CD4-positive, alpha-beta T cell (primary cell): ENCODE data around the gene TJP1. TPM values are rescaled to one million over a fixed set of nuclear protein-coding genes. Genes with fewer than 3 reads are reported as not detected.

Experiments used
- ATAC-seq: fragments of 200-7000 bp; cut with Tn5 transposase; one replicate; pipeline ENCODE4 v1.10.0; 2022; ENCODE audit warnings: mild to moderate bottlenecking; ENCODE audit not compliant: poor library complexity
- CTCF ChIA-PET: fragments of 350-600 bp; sonication (Branson Sonifier 250); formaldehyde crosslinking; loops from one replicate; lab custom pipeline; 2021; ENCODE audit warnings: antibody characterized with exemption, inconsistent platforms; lab: Charles Lee
- POLR2A ChIA-PET: fragments of 350-600 bp; sonication (Branson Sonifier 250); formaldehyde crosslinking; loops from one replicate; lab custom pipeline; 2021; ENCODE audit warnings: antibody characterized with exemption, inconsistent platforms; lab: Charles Lee
- DNase-seq, 14 experiments: peaks; one replicate each; pipeline ENCODE4 v3.0.0-alpha.2; 2013 to 2020; ENCODE audit warnings: mixed read lengths in 2 of 14
- H3K27ac ChIP-seq, 2 donors: one replicate each; pipeline versions ENCODE4 v1.5.1 to v1.7.0; 2013; ENCODE audit warnings: low read length in 2 of 2, low read depth in 1 of 2, mild to moderate bottlenecking in 1 of 2
- H3K27me3 ChIP-seq, 2 experiments: 1 replicate in 1 of 2; 2 replicates in 1 of 2; pipeline versions ENCODE4 v1.6.1 to v1.7.0; 2013; ENCODE audit warnings: low read length in 2 of 2, control low read depth in 1 of 2, mild to moderate bottlenecking in 1 of 2, moderate library complexity in 1 of 2; ENCODE audit not compliant: insufficient read depth in 2 of 2, control insufficient read depth in 1 of 2
- H3K36me3 ChIP-seq: one replicate; pipeline ENCODE4 v1.6.1; 2013; ENCODE audit warnings: low read length, control low read depth; ENCODE audit not compliant: insufficient read depth
- H3K4me1 ChIP-seq: one replicate; pipeline ENCODE4 v1.6.1; 2013; ENCODE audit warnings: low read length, control low read depth; ENCODE audit not compliant: insufficient read depth
- H3K4me3 ChIP-seq: one replicate; pipeline ENCODE4 v1.5.1; 2013; ENCODE audit warnings: mild to moderate bottlenecking, low read length, moderate library complexity
- H3K9me3 ChIP-seq, 2 experiments: 1 replicate in 1 of 2; 2 replicates in 1 of 2; pipeline versions ENCODE4 v1.6.1 to v1.7.0; 2013; ENCODE audit warnings: low read length in 2 of 2, mild to moderate bottlenecking in 2 of 2, control low read depth in 1 of 2, moderate library complexity in 1 of 2; ENCODE audit not compliant: control insufficient read depth in 1 of 2, insufficient read depth in 1 of 2
- H3K27ac Mint-ChIP-seq: one replicate; pipeline ENCODE4 v1.8.0; 2020; ENCODE audit warnings: mixed read lengths
- H3K27me3 Mint-ChIP-seq: one replicate; pipeline ENCODE4 v1.8.0; 2021; ENCODE audit warnings: mixed read lengths
- H3K36me3 Mint-ChIP-seq: one replicate; pipeline ENCODE4 v1.8.0; 2021; ENCODE audit warnings: low read depth, mixed read lengths
- H3K4me1 Mint-ChIP-seq: one replicate; pipeline ENCODE4 v1.8.0; 2021; ENCODE audit warnings: low read depth, mixed read lengths
- H3K4me3 Mint-ChIP-seq: one replicate; pipeline ENCODE4 v1.8.0; 2020; ENCODE audit warnings: mild to moderate bottlenecking, mixed read lengths
- H3K9me3 Mint-ChIP-seq: one replicate; pipeline ENCODE4 v1.8.0; 2020; ENCODE audit warnings: mixed read lengths
- CTCF ChIP-seq: fragments of 200-600 bp; IDR thresholded peaks from one replicate; pipeline ENCODE4 v1.8.0; 2022; ENCODE audit warnings: antibody characterized with exemption, mild to moderate bottlenecking
- intact Hi-C, 2 experiments: fragments of 100-400 bp; cut with DNase I in 1 of 2; cut with micrococcal nuclease in 1 of 2; formaldehyde crosslinking; loops; one replicate each; pipeline versions ENCODE4 v1.15.1 to v1.9.0; 2023 to 2025; cut with DNase I, micrococcal nuclease
- total RNA-seq, 174 experiments: library from RNA in 2 of 174; stranded (reverse) in 2 of 174; gene quantifications; one replicate each; pipeline ENCODE4 v1.2.3 and lab custom pipeline; 2021 to 2026

The TJP1 gene
- total RNA-seq, 2 experiments from 2014 or later, result not detected

GRCh38 chr15:29863438-29863837 is 41.2 kb upstream of the TJP1 start:
- ChIA-PET CTCF (no interaction called here), POLR2A (no interaction called here)
- Histone ChIP-seq H3K27me3 (peaks cover 2% of the 10 kb centered on the region in 2 experiments), H3K4me1 (no peaks in the 10 kb centered on the region), H3K9me3 (no peaks in the 10 kb centered on the region), H3K36me3 (no peaks in the 10 kb centered on the region), H3K4me3 (no peak overlapping the region), H3K27ac (no peak overlapping the region)
- no peaks in the 10 kb centered on the region for H3K36me3 Mint-ChIP-seq
- no peak overlapping the region for H3K27ac Mint-ChIP-seq
- DNase-seq, result no peak
- intact Hi-C loops, result no loop called here
- ATAC-seq, result no peak
- no peak for TF ChIP-seq CTCF
- H3K4me3 Mint-ChIP-seq, result no peak overlapping the region
- no peaks in the 10 kb centered on the region for H3K4me1 Mint-ChIP-seq
- H3K9me3 Mint-ChIP-seq, result no peaks in the 10 kb centered on the region
- peaks cover 55% of the 10 kb centered on the region for H3K27me3 Mint-ChIP-seq

DNA sequence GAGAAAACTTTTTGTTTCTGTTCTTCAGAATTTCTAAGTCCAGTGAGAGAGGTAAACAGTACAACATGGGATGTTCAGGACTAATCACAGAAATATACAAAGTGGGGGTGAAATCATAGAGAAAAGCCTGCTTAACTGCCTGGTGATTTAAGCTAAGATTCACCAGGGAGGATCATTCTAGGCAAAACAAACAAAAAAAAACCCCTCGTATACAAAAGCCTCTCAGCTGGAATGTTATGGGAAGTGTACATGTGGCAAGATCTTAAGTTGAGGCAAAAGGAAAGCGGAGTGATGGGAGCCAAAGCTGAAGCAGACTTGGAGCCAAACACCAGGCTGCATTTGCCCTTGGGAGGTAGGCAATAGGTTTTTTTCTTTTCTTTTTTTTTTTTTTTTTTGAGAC is 40.0 kb upstream of the TJP1 start:
- TF ChIP-seq CTCF, result no peak
- H3K27ac Mint-ChIP-seq, result no peak overlapping the region
- no peaks in the 10 kb centered on the region for H3K9me3 Mint-ChIP-seq
- Histone ChIP-seq H3K4me3 (no peak overlapping the region), H3K36me3 (no peaks in the 10 kb centered on the region), H3K27ac (no peak overlapping the region), H3K9me3 (no peaks in the 10 kb centered on the region), H3K27me3 (peaks cover 0 to 2% of the 10 kb centered on the region in 2 experiments), H3K4me1 (no peaks in the 10 kb centered on the region)
- ATAC-seq, result no peak
- DNase-seq, result no peak
- intact Hi-C loops, result no loop called here
- H3K36me3 Mint-ChIP-seq, result no peaks in the 10 kb centered on the region
- no peaks in the 10 kb centered on the region for H3K4me1 Mint-ChIP-seq
- no peak overlapping the region for H3K4me3 Mint-ChIP-seq
- peaks cover 52% of the 10 kb centered on the region for H3K27me3 Mint-ChIP-seq
- ChIA-PET CTCF (no interaction called here), POLR2A (no interaction called here)

DNA sequence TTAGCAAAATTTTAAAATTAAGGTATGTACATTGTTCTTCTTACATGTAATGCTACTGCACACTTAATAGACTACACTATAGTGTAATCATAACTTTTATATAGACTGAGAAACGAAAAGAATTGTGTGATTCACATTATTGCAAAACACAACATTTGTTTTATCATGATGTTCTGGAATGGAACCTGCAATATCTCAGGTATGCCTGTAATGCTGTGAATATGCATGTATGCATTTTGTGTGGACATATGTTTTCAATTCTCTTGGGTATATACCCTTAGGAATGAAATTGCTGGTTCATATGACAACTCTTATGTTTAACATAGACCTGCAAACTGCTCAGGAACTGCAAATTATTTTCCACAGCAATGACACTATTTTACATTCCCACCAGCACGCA is 38.6 kb upstream of the TJP1 start:
- Histone ChIP-seq H3K4me1 (no peaks in the 10 kb centered on the region), H3K27me3 (no peaks in the 10 kb centered on the region), H3K9me3 (no peaks in the 10 kb centered on the region), H3K4me3 (no peak overlapping the region), H3K36me3 (no peaks in the 10 kb centered on the region), H3K27ac (no peak overlapping the region)
- no peaks in the 10 kb centered on the region for H3K36me3 Mint-ChIP-seq
- H3K27ac Mint-ChIP-seq, result no peak overlapping the region
- DNase-seq (no peak), ATAC-seq (no peak)
- TF ChIP-seq CTCF, result no peak
- H3K4me1 Mint-ChIP-seq, result no peaks in the 10 kb centered on the region
- no peak overlapping the region for H3K4me3 Mint-ChIP-seq
- H3K27me3 Mint-ChIP-seq, result peaks cover 58% of the 10 kb centered on the region
- peaks cover under 1% of the 10 kb centered on the region for H3K9me3 Mint-ChIP-seq
- intact Hi-C loops, result no loop called here
- ChIA-PET CTCF (no interaction called here), POLR2A (no interaction called here)
